HPDE6-E6E7 (cell line): Measurements from ENCODE around the gene MEGF10.
"Not testable (repeated sequence)": the region's sequence is repeated elsewhere in the genome, so short reads cannot be mapped to it uniquely, and the experiment has no call there.

ENCODE experiments used
- DNase-seq: peaks from one replicate; pipeline ENCODE4 v3.0.0; 2011; ENCODE audit warnings: missing footprints; ENCODE audit errors: extremely low spot score

MEGF10 gene

DNA sequence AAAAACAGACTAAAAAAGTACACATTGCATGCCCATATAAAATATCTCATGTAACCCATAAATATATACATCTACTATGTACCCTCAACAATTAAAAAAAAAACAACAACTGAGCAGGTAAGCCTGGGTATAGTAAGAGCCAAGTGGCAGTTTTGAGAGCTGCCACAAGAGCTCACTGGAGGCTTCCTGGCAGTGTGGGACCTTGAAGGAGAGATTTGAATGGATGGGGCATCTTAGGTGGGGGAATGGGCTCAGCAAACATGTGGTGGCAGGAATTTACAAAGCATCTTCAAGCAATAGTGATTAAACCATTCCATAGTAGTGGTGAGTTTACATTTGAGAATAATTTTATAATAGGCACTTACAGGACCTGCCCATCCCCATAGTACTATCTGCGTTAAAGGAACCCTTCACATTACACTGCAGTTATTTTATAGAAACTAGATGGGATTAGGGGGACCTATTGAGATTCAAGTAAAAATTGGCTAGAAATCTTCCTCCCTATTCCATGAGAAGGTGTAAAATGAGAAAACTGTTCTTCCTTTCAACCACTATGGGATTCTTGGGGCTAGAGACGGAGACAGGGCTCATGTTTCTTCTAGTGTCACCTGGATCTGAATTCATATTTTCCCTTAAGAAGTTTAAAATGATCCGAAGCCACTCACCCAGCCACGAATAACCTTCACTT lies 6.9 kb downstream of the MEGF10 start:
- DNase-seq: no peak

DNA sequence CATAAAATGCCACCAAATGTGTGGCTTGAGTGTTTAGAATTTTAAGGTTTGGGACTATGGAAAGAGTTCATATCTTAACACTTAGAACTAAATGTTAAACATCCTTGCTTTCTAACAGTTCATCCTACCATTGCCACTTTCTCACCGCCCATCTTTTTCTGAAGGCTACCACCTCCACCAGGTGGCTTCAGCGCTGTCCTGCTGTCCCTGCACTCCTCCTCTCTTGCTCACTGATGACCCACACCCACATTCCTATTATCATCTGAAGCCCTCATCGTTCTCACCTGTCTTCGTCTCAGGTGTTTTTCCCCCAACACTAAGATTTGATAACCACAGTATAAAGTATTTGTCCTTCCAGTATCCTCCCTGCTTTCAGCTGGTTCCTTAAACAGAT lies 7.4 kb downstream of the MEGF10 start:
- no peak for DNase-seq

GRCh38 chr5:127298656-127299055 lies 8.1 kb downstream of the MEGF10 start:
- no peak for DNase-seq

DNA sequence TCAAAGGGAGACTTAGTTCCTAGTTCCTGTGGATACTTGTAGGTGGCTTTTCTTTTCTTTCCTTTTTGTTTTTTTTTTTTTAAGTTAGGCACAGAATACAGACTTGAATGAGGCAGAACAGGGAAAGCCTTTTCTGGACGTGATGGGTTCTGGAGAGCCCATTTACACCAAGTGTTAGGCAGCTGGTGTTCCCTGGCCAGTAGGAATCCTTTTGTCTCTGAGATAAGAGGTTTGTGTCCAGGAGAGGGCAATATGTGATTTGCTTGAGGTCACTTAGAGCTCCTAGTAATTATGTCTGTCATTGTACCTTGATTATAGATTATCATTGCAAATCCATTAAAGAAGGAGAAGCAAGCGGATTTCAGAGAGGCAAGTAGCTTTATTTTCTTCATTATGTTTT lies 9.1 kb downstream of the MEGF10 start:
- DNase-seq: no peak

DNA sequence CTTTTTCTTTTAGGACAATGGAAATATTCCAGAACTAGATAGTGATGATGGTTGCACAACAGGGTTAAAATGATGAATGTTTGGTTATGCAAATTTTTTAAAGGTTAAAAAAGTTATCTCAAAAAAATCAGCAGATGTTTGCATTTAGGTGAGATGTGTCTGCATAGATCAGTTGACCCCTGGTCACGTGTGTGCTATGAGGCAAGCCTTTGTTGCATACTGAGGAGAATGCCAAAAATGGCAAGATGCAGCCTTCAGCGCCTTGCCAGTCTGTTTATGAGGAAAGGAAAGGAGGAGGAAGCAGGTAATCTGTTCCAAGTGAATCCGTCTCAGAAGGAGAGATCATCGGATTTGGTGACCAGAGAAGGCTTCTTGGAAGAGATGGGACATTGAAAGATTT lies 11.9 kb downstream of the MEGF10 start:
- DNase-seq: no peak

GRCh38 chr5:127303404-127303803 lies 12.8 kb downstream of the MEGF10 start:
- no peak for DNase-seq

GRCh38 chr5:127305493-127305892 lies 14.9 kb downstream of the MEGF10 start:
- DNase-seq: no peak

DNA sequence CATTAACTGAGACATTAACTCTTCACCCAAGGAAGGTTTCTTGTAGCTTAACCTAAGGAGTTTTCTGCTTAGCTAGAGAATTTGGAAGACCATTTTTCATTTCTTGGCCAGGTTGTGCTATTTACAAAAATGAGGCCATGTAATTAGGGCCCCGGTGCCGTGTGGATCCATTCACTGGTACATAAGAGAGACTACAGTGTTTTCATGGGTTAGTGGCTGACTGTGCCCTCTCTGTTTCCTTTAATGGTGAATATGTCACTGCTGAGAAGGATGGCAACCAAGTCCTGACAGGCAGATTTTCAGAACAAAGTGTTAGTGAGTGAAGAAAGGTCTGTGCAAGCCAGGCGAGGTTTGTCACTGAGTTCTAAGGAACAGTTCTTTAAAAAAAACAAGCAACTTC lies 15.4 kb downstream of the MEGF10 start:
- DNase-seq: no peak

DNA sequence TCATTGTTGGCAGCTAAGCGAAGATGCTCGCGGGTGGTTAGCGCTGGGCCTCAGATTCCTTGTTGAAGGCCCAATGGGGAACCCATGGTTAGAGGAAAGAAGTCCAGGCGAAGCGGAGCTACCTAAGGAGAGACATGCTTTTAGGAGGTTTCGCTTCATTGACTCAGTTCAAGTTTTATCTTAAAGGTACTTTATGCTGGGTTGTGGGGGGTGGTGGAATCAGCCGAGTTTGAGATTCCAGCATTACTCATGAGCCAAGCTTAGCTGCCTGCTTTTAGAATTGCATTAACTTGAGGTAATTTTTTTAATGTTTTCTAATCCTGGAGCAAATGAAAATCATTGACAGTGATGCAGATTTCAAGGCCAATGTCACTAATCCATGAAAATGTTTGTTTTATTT lies 16.1 kb downstream of the MEGF10 start:
- DNase-seq: no peak

GRCh38 chr5:127307868-127308267 lies 17.3 kb downstream of the MEGF10 start:
- no peak for DNase-seq

DNA sequence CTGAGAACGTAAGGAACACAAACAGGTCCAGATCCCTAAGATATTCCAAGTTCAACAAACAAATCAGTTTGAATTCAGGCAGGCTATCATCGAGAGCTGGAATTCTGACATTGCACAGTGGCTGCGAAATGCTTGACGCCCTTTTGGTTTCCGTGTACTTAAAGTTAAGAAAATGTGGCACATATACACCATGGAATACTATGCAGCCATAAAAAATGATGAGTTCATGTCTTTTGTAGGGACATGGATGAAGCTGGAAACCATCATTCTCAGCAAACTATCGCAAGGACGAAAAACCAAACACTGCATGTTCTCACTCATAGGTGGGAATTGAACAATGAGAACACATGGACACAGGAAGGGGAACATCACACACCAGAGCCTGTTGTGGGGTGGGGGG lies 17.7 kb downstream of the MEGF10 start:
- not testable (repeated sequence) for DNase-seq

GRCh38 chr5:127308945-127309344 lies 18.3 kb downstream of the MEGF10 start:
- DNase-seq: no peak

DNA sequence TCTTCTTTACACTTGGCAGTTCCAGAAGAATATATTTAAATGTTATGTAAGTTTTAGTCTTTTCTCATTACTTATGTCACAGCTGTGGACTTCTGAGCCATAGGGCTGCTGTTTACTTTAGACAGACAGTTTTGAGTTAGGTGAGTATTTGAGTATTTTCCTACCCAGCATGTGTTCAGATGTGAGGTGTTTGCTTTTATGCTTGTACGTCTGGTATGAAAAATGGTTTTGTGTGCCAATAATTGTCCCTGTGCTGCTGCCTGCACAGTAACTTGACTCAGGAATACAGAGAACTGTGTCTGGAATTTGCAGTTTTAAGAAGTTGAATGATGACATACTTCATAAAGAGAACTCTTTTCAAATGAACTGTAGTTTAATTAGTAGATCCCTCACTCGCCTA lies 20.8 kb downstream of the MEGF10 start:
- no peak for DNase-seq

- DNase-seq: no peak
Observed at GRCh38 chr5:127311781-127312525, 21.4 kb downstream of the MEGF10 start.

- no peak for DNase-seq
Observed at GRCh38 chr5:127313379-127313778, 22.8 kb downstream of the MEGF10 start.

DNA sequence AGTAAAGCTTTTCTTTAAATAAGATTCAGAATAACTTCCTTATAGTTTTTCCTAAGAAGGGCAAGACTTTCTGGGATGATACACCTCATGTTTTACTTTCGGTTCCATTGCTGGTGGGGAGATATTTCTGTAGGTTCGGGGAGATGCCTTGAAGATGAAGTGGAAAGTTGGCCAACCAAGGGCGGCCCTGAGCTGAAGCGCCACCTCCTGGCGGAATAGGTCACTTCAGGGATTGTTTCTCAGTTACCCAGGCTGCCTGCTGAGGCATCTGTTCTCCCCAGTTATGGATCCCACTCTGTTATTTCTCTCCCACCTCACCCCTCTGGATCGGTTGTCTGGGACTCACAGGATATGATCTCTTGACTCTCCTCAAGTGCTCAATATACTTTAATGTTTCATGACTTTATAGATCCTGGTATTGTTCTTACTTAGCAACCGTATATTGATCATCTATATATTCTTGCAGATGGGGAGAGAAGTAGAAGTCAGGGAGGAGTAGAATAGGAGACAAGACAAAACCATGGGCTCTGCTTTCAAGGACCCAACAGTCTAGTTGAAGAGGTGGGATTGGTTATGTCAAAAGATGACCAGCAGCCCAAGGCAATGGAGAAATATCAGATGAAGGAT lies 23.4 kb downstream of the MEGF10 start:
- peak; percentile 60 for DNase-seq

- DNase-seq: no peak
Observed at GRCh38 chr5:127316011-127316410, 25.4 kb downstream of the MEGF10 start.

- DNase-seq: not testable (repeated sequence)
Observed at GRCh38 chr5:127317385-127317784, 26.8 kb downstream of the MEGF10 start.

- no peak for DNase-seq
Observed at GRCh38 chr5:127320032-127320965, 29.7 kb downstream of the MEGF10 start.

DNA sequence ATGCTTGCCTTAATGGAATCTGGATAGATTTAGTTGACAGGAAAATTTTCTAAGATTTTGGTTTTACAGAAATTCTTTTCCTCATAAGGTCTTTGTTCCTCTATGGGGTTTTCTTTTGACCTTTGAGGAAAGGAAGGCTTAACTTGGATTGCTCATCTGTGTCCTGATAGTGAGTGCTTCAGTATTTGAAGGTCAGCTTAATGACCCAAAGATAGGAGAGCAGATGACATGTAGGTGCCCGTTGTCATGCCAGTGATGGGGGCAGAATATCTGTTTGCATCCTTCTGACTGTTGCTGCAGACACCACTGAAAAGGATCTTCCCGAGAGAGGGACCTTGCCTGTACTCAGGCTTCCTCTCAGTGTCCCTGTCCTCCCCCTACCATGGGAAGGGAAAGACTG lies 30.9 kb downstream of the MEGF10 start:
- DNase-seq: no peak

DNA sequence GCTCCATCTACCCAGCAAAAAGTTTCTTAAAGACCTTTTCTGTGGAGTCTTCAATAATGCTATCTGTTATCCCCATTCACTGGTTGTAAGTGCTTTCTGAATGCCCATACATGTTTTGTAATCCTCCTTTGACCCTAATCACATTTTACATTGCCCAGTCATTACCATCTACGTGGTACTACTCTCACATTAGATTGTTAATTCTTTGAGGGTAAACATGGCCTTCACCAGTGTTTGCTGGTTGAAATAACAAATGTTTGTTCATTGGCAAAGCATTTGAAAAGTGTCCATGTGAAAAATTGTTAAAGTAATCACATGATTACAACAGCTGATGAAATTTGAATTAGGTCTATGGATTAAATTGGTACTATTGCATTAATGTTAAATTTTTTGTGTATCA lies 31.8 kb downstream of the MEGF10 start:
- DNase-seq: no peak

DNA sequence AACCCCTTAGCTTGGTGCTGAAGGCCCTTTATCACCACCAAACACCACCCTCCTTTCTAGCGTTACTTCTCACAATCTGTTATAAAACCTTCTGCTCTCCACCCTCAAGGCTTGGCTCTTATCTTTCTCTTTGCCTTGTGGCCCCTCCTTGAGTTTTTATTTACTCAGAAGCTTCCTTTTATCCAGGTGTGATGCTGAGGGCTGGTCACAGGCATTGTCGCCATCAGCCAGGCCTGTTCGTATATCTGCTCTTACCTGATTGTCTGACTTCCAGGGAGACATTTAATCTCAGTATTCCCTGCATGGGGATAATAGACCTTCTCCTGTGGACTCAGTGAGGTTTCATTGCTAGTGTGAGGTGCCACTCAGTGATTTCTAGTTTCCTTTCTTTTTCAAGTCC lies 34.2 kb downstream of the MEGF10 start:
- no peak for DNase-seq
